Stimulated activated CD4-positive, alpha-beta T cell treated with anti-CD3 and anti-CD28 coated beads, Interleukin-4, amount 100 ng/mL, for 48 hours (primary cell): ENCODE data around the gene C4A.
"Not testable (repeated sequence)": the region's sequence is repeated elsewhere in the genome, so short reads cannot be mapped to it uniquely, and the experiment has no call there.

Experiments
- DNase-seq, 2 donors: peaks; one replicate each; pipeline ENCODE4 v3.0.0-alpha.2; 2020; ENCODE audit warnings: low read depth in 2 of 2

C4A gene

DNA sequence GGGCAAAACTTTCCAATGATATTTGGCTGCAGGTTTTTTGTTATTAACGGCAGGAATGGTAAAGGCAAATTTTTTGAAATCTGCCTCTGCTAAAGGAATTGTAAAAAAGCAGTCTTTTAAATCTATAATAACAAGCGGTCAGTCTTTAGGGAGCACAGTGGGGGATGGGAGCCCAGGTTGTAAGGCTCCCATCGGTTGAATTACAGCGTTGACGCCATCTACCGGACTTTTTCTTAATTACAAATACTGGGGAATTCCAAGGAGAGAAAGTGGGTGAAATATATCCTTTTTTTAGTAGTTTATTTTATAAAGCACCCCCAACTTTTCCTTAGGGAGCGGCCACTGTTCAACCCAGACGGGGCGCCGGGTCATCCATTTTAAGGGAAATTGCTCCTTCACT lies 40.2 kb downstream of the C4A start:
- not testable (repeated sequence) for DNase-seq

DNA sequence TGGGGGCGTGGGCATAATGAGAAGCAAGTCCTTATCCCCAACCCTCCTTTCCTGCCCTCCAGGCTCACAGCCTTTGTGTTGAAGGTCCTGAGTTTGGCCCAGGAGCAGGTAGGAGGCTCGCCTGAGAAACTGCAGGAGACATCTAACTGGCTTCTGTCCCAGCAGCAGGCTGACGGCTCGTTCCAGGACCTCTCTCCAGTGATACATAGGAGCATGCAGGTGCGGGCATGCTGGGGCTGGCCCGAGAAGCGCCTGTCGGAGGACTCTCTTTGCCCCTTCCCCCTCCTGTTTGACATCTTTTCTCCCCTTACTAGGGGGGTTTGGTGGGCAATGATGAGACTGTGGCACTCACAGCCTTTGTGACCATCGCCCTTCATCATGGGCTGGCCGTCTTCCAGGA lies 46.8 kb downstream of the C4A start:
- not testable (repeated sequence) for DNase-seq

DNA sequence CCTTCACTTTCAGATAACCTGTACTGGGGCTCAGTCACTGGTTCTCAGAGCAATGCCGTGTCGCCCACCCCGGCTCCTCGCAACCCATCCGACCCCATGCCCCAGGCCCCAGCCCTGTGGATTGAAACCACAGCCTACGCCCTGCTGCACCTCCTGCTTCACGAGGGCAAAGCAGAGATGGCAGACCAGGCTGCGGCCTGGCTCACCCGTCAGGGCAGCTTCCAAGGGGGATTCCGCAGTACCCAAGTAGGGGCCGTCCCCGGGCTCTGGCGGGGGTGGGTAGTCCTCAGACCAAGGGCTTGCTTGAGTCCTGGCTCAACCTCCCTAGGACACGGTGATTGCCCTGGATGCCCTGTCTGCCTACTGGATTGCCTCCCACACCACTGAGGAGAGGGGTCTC lies 47.7 kb downstream of the C4A start:
- DNase-seq, result not testable (repeated sequence)

GRCh38 chr6:32035283-32036013 lies 53.6 kb downstream of the C4A start:
- not testable (repeated sequence) for DNase-seq

- DNase-seq, result not testable (repeated sequence)
Observed at GRCh38 chr6:32037136-32037535, 55.3 kb downstream of the C4A start.

GRCh38 chr6:32037598-32038524 lies 56.0 kb downstream of the C4A start, which contains the start of gene CYP21A2:
CYP21A2 (plus strand) TSS chr6:32038415; CDS start chr6:32038423, 8 bp downstream.
- DNase-seq, result not testable (repeated sequence)

DNA sequence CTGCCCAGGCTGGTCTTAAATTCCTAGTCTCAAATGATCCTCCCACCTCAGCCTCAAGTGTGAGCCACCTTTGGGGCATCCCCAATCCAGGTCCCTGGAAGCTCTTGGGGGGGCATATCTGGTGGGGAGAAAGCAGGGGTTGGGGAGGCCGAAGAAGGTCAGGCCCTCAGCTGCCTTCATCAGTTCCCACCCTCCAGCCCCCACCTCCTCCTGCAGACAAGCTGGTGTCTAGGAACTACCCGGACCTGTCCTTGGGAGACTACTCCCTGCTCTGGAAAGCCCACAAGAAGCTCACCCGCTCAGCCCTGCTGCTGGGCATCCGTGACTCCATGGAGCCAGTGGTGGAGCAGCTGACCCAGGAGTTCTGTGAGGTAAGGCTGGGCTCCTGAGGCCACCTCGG lies 57.0 kb downstream of the C4A start:
- not testable (repeated sequence) for DNase-seq

GRCh38 chr6:32039321-32040274 lies 57.7 kb downstream of the C4A start:
- not testable (repeated sequence) for DNase-seq

GRCh38 chr6:32040299-32041049 lies 58.6 kb downstream of the C4A start:
- DNase-seq, result not testable (repeated sequence)

- not testable (repeated sequence) for DNase-seq
Observed at GRCh38 chr6:32041050-32041321, 59.1 kb downstream of the C4A start.

DNA sequence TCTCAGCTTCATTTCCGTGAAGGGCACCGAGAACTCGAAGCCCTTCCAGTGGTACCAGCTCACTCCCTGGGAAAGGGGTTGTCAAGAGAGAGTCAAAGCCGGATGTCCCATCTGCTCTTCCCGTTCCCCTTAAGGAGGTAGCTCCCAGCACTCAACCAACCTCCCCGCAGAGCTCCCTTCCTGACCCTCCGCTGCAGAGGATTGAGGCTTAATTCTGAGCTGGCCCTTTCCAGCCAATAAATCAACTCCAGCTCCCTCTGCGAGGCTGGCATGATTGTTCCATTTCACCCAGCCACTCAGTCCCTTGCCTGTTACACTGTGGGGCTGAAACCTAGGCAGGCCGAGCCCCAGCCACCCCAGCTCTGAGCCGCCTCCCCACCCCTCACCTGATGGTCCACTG lies 59.5 kb downstream of the C4A start:
- not testable (repeated sequence) for DNase-seq

- DNase-seq, result not testable (repeated sequence)
Observed at GRCh38 chr6:32042276-32042675, 60.4 kb downstream of the C4A start.

GRCh38 chr6:32043589-32044380 lies 61.9 kb downstream of the C4A start:
- DNase-seq, result not testable (repeated sequence)

DNA sequence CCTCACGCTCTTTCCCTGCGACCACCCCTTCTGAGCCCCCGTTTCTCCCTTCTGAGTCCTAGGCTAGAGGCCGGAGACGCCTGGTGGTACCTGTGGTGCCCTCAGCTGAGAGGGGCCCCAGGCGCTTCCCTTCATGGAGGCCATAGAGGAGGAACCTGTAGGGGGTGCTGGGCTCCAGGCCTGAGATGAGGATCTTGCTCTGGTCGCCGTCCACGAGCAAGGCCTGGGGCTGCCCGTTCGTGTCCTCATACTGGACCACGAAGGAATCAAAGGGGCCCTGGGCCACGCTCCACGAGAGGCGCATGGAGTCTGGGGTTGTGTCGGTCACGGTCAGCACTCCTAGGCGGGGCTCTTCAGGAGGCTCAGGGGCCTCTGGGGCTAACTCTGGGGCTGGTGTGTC lies 63.1 kb downstream of the C4A start:
- not testable (repeated sequence) for DNase-seq

DNA sequence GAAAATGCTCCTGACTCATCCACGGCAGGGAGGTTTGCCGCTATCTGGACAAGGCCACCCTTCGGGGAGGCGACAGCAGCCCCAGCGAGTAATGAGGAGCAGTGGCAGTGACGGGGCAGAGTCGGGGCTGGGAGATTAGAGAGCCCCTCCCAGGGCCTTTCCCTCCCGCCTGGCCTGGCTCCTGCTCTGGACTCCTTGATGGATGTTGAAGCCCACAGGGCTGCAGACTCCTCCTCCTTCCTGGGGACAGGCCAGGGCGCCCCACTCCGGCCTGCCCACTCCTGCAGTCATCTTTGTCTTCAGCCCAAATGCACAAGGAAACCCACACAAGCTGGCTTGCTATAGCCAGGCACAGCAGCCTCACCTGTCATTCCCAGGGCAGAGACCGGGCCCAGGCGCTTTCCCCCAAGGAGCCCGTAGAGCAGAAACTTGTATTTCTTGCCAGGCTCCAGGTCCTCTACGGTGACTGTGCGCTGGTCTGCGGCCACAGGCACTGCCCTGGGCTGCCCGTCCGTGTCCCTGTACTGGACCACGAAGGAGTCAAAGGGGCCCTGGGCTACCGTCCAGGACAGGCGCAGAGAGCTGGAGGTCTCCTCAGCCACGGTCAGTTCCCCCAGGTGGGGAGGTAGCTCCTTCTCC lies 64.1 kb downstream of the C4A start:
- no peak for DNase-seq

DNA sequence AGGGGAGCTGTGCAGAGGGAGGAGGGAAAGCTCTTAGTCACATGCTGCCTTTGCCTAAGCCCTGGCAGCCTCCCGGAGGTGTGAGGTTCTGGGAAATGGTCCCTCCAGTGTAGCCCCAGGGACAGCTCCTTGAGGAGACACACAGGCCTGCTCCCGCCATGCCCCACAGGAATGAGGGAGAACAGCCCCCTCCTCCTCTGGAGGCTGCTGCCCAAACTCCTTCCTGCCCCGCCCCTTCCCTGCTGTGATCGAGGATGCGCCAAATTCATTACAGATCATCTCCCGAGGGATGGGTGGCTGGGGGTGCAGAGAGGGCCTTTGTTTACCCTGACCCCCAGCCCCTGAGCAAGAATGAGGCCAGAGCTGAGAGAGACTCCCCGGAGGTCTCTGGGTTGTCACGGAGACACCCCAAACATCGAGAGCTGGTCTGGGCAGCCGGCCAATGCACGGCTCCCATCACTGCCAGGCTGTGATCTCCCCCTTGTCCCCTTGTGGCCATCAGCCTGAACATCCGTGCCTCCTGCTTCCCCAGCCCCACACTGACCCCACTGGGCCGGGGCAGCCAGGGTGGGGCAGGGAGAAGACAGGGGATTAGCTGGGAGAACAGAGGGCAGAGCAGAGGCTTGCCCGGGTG lies 64.7 kb downstream of the C4A start:
- DNase-seq, result no peak

- no peak for DNase-seq
Observed at GRCh38 chr6:32047084-32047478, 65.2 kb downstream of the C4A start.

- no peak for DNase-seq
Observed at GRCh38 chr6:32047539-32047854, 65.6 kb downstream of the C4A start.
